Measurements from ENCODE around the gene G6PD. TPM values are rescaled to one million over a fixed set of nuclear protein-coding genes. Genes with fewer than 3 reads are reported as not detected.

The G6PD gene
- total RNA-seq, 1 donor from 2014 or later: 9.3 TPM

DNA sequence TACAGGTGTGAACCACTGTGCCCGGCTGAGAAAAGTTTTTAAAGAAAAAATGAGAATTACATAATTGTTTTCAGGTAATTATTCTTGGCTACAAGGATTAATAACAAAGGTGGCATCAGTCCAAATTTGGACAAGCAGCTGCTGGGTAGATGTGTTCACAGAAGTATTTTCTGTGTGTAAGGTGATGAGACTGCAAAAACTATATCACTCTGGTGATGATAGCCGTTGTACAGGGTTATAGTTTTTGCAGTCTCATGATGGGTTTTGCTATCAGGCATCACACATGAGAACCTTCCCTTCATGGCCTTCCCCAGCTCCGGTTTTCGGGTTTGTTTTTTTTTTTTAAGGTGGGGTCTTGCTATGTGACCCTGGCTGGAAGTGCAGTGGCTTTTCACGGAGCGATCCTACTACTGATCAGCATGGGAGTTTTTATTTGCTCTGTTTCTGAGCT, 51.1 kb downstream of the G6PD start:
- no peak for DNase-seq
- ATAC-seq (ENCODE audit: poor library complexity): no peak

DNA sequence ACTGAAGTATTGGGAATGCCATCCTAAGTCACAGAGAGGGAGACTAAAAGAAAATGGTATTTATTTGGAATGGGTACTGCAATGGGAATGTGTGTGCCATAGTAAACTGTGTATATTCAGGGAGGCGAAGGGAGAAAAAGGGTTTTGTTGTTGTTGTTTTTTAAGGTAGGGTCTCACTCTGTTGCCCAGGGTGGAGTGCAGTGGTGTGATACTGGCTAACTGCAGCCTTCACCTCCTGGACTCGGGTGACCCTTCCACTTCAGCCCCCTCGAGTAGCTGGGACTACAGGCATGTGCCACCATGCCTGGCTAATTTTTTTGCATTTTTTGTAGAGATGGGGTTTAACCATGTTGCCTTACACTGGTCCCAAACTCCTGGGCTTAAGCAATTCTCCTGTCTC, 51.9 kb downstream of the G6PD start:
- intact Hi-C loops (cut with DNase I): no loop called here
- DNase-seq (no peak), ATAC-seq (ENCODE audit: poor library complexity) (no peak)

More for the DNA sequence above, 51.1 kb downstream of the G6PD start:
- intact Hi-C loops (cut with DNase I): no loop called here

DNA sequence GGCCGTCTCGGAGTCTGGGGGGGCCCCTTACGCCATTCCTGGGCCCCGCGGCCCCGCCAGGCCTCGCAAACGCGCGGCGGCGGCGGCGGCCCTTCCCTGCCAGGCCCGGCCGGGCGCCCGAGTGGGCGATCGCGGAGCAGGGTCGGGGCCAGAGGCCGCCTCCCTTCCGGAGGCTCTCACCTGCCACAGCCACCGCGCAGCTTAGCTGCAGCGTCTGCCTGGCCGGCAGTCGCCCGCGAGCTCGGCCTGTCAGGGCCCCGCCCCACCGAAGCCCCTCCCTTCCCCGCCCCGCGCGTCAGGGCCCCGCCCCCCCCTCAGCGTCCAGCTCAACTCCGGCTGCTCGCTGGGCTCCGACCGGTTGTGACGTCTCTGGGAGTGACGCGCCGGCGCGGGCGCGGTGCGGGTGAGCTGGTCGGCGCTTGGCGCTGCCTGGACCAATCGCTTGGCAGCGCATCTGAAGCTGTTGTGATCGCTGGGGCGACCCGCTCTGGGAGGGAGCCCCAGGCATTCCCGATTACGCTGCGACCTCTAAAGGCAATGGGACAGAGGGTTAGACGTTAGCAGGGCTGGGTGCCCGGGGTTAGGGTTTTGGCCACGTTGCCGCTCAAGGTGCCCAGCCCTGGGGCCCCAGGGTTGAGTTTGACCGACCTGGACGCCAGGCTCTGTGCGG, 56.1 kb downstream of the G6PD start, which contains the start of gene SLC10A3:
Gene SLC10A3 (minus strand): TSS at position 216 of the 670 bp plus-strand sequence. CDS start 1,689 bp downstream, outside the sequence.
- DNase-seq (peak; percentile 95), ATAC-seq (ENCODE audit: poor library complexity) (peak; percentile 90)
- intact Hi-C loops (cut with DNase I): no loop called here

DNA sequence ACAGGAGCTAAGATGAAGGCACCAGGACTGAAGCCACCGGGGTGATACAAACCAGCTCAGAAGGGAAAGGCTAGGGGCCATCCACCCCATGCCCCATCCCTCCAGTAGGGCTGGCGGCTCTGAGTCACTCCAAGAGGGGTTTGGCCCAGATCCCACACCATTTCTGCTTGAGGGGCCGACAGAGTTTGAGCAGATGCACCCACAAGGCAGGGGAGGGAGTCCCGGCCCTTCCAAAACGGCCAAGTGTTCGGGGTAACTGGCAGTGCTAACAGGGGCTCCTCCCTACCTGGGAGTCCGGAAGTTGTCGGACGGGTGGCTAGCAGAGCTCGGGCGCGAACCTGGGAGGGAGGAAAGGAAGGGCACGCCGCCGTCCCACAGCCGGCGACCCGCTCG, 56.6 kb downstream of the G6PD start:
- ATAC-seq (ENCODE audit: poor library complexity) (peak; percentile 2), DNase-seq (no peak)
- intact Hi-C loops (cut with DNase I): no loop called here

DNA sequence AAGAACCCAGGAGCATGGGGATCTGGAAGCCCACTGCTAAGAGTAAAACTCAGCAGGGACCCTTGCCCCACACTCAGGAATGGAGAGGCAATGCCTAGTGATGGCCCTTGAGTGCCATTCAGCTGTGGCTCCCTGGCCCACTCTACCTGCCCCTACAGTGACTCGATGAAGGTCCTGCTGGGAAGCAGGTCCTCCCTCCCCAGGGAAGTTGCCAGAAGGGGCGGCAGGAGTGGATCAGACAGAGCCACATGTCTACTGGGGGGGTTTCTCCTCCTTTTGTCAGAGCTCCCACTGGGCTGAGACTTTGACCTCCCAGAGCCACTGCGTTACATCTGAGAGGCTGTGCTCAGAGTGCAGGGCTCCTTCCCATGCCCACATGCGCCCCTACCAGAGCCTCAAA, 57.5 kb downstream of the G6PD start:
- intact Hi-C loops (cut with DNase I): no loop called here
- DNase-seq (no peak), ATAC-seq (ENCODE audit: poor library complexity) (no peak)

DNA sequence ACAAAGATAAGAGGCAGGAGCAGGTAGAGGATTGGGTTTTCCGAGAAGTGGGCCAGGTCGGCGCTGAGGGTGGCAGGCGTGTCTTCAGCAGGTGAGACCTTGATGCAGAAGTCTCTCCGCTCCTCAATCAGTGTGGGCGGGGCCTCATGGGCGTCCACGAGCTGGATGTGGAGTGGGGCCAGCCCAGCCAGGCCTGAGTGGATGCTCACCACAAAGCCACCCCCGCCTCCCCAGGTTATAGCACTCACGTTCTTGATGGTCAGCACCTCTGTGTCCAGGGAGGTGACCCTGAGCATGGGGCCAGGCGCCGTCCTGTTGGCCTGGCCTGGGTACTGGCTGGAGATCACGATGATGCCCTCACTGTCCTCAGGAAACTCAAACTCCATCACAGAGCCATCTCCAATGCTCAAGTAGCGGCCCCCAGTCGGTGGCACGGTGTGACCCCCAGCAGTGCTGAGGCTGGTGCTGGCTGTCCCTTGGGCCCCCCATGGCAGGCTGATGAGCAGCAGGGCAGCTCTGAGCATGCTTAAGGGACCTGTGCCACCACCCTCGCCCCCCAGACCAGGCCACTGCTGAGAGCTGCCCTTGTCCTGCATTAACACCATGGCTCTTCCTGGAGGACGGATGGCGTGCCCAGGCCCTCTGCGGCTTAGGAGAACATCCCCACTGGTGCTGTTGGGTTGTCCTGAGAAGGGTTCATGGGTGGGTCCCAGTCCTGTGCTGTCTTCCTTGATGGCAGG, 58.1 kb downstream of the G6PD start:
- DNase-seq: no peak
- ATAC-seq (ENCODE audit: poor library complexity): no peak

DNA sequence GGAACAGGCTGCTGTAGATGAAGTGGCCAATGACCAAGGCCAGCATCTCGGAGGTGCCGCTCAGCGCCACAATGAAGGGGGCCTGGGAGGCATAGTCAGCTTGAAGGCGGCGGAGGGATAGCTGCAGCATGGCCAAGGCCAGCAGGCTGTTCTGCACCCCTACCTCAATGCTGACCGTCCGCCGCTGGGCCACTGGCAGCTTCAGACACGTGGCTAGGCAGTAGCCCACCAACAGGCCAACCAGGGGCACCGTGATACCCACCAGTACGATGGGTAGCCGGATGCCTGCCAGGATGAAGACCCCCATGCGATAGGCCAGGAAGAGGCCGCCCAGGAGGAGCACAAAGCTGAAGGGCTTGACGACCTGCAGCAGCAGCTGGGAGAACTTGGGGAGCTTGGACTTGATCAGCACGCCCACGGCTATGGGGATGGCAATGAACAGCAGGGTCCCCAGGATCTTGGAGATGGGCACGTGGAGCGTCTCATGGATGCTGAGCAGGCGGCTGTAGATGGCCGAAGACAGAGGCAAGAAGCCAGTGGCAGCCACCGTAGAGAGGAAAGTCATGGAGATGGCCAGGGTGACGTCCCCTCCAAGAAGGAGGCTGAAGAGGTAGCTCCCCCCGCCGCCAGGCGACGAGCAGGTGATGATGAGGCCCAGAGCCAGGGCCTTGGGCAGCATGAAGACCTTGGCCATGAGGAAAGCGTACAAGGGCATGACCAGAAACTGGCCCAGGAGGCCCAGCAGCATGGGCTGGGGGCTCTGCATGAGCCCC, 58.9 kb downstream of the G6PD start:
- no peak for ATAC-seq (ENCODE audit: poor library complexity)
- DNase-seq: no peak
- intact Hi-C loops (cut with DNase I): no loop called here

More for the DNA sequence above, 58.1 kb downstream of the G6PD start:
- intact Hi-C loops (cut with DNase I): no loop called here

DNA sequence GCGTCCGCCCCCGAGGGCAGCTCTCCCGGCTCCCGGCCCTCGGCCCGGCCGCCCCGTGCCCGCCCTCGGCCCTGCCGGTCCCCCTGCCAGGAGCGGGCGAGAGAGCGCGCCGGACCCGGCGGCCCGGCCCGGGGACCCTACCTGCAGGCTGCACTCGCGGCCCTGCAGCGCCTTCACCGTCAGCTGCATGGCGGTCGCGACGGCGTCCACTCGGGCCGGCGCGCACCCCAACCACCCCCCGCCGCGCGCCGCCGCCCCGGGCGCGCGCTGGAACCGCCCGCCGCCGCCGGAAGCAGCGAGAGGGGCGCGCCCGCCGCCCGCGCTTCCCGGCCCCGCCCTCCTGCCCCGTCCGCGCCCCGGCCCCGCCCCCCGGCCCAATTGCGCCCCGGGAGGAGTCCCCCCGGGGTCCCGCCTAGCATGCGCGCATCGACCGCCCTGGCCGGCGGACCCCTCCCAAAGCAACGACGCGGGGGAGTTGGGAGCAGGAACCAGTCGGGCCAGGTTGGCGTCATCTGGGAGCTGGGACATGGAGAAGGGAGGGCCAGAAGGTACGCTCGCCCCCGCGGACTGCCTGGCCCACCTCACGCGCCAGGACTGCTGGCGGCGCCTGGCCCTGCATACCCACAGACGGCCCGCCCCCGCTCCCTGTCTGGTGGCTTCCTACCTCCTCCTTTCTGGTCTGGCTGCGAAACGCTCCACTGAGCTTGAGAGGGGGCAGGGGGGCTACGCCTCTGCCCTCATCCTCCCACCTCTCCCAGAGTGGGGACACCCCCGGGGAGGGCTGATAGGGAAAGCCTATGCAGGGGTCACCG, 60.0 kb downstream of the G6PD start, which contains the start of gene UBL4A:
Gene UBL4A (minus strand): TSS at position 220 of the 812 bp plus-strand sequence. CDS start 31 bp downstream, at position 189.
- intact Hi-C loops (cut with DNase I): no loop called here
- ATAC-seq (ENCODE audit: poor library complexity): peak; percentile 49
- peak; percentile 77 for DNase-seq

DNA sequence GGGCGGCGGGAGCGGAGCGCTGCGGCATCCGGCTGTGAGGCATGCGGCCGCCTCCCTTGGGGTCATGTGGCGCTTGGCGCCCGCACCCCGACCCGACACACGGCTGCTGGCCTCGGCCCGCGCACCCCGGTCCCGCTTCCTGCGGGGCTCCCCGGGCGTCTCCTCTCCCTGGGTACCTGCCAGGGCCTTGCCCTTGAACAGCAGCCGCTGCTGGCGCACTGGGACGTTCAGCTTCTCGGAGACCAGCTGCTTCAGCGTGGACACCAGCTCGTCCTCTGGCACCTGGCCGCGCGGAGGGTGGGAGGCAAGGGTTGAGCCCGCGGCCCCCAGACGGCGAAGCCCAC, 60.6 kb downstream of the G6PD start:
- intact Hi-C loops (cut with DNase I): no loop called here

DNA sequence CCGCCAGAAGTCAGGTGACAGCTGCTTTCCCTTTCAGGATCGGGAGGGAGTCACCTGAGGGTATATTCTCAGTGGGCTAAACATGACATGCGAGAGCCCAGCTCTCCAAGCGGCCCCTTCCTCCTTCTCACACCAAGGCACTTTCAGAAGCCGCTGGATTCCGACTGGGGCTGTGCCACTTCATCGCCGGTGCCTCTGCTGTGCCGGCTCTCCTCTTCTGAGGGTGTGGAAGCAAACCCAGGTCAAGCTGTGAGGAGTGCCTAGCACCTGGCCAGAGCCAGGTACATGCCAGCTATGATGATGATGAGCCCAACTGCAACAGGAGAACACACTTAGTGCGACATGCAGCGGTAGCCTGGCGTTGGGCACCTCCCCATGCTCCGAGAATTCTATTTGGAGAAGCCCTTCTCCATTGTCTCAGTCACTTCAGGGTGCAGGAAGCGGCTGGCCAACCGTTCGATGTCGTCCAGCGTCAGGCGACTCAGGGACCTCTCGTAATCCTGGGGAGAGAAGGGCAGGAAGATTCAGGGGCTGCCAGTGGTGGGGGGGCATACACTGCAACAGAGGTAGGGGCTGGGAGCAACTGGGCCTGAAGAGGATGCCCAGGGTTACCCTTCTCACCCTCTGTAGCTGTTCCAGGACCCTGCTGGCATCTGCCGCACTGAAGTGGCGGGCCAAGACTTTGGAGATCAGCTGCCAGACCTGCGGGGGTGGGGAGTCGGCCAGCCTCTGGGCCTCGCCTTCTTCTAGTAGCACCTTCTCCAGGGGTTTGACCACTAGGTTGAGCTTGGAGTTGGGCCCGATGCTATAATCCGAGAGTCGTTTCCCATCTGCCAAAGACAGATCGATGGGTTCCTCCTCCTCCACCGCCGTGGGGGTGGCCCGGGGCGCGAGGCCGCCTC, 61.2 kb downstream of the G6PD start:
- intact Hi-C loops (cut with DNase I): no loop called here
- DNase-seq (no peak), ATAC-seq (ENCODE audit: poor library complexity) (peak; percentile 7)

More for the DNA sequence above, 60.6 kb downstream of the G6PD start:
- DNase-seq (peak; percentile 62), ATAC-seq (ENCODE audit: poor library complexity) (peak; percentile 0)

DNA sequence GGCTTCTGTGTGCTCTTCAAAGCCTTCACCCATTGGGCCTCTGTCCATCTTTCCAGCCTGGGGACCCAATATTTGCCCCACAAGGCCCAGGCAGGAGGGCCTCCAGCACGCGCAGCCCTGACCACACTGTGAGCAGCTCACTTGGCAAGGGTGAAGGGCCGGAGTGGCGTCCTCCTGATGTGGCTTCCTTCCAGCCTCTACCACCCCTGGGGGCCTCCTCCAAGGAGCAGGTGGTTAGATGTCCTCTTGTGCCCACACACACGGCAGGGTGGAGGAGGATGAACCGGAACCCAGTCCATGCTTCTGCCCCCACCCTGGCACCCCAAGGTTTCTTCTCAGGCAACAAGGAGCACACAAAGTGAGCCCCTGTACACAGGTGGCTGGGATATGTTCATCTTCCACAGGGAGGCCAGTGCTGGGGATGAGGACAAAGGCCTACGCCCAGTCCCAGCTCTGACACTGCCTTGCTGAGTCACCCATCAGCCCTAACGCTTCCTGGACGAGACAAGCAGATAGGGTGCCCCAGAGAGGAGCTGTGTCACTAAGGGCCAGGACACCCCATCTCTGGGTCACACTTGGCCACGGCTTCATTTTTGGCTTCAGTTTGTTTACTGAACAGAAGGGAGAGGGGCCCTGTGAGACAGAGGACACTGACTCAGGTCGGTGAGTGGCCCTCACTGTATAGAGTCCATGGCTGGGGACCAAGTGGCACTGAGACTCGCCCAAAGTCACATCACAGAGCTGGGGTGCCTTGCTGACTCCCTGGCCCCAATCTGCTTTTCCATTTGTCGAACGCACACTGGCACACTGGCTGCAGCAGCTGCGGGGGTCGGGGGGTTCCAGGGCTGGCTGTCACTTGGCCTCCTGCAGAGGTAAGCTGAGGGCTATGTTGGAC, 62.1 kb downstream of the G6PD start:
- DNase-seq: no peak
- intact Hi-C loops (cut with DNase I): no loop called here
- no peak for ATAC-seq (ENCODE audit: poor library complexity)

DNA sequence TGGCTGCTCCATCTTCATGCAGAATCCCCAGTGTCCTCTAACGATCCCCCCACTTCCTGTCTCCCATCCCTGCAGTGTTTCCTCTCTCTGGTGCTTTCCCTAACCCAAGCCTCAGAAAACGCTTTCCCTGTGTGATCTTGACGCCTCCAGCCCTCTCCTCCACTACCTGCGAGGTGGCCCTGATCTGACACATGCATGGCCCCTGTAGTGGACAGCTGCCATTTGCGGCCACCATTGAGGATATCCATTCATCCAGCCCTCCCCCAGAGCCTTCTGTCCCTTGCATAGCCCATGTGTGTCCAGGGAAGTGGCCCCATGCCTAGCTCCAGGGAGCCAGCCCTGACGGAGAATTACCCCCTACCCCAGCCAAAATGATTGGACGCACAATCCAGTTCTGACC, 63.3 kb downstream of the G6PD start:
- ATAC-seq (ENCODE audit: poor library complexity) (no peak), DNase-seq (no peak)
- intact Hi-C loops (cut with DNase I): no loop called here

DNA sequence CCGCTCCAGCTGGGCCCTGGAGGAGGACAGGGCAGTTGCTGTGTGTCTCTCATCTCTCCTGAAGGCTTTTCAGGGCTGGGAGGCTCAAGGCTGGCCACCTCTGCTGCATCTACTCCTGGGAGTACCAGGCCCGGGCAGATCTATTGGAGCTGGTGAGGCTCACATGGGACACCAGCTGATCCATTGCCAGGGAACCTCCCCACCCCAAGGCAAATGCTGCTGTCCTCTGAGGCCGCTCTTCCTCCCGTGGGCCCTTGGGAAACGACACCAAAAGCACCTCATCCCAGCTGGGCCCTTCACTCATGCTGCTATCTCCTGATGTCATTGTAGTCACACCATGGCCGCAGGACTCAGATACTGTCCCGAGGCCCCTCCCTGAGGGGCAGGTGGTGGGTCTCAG, 63.9 kb downstream of the G6PD start:
- ATAC-seq (ENCODE audit: poor library complexity): no peak
- intact Hi-C loops (cut with DNase I): no loop called here
- no peak for DNase-seq

DNA sequence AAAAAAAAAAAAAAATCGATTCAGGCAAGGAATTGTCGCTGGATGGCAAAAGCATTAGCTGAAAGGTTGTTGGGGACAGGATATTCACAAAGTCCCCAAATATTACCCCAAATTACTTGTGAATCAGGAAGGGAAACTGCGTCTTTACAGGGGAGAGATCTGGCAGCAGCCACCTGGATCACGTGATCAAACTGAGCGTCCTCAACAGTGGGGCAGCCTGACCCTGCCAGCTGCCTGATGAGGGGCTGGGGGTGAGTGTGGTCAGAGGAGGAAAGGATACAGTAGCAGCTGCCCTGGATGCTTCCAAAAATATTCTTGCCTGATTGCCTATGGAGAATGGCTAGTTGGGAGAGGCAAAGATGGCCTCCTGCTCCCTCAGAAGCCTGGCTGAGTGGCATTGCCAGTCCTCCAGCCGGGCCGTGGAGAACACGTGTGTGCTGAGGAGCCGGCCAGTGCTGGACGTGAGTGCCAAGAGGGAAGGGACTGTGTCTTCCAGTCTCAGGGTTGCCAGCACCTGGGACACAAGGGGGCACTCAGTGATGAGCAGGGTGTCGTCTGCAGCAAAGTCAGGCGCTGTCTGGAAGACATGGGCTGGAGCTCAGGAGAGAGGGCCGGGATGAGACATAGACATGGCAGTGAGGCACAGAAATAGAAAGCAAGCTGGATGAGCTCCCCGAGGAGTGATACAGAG, 64.6 kb downstream of the G6PD start:
- intact Hi-C loops (cut with DNase I): no loop called here
- ATAC-seq (ENCODE audit: poor library complexity) (no peak), DNase-seq (no peak)
